HL-60/S4 treated with retinoic acid at 250 ng/mL for 4 days and 3 days (cell line): ENCODE data around the gene LIX1L.

Experiments
- in situ Hi-C: fragments of 300-500 bp; cut with MboI; formaldehyde crosslinking; loops from 2 replicates; pipeline ENCODE4 v1.7.0; 2022; ENCODE audit warnings: low sequenced_read_pairs

LIX1L gene

DNA sequence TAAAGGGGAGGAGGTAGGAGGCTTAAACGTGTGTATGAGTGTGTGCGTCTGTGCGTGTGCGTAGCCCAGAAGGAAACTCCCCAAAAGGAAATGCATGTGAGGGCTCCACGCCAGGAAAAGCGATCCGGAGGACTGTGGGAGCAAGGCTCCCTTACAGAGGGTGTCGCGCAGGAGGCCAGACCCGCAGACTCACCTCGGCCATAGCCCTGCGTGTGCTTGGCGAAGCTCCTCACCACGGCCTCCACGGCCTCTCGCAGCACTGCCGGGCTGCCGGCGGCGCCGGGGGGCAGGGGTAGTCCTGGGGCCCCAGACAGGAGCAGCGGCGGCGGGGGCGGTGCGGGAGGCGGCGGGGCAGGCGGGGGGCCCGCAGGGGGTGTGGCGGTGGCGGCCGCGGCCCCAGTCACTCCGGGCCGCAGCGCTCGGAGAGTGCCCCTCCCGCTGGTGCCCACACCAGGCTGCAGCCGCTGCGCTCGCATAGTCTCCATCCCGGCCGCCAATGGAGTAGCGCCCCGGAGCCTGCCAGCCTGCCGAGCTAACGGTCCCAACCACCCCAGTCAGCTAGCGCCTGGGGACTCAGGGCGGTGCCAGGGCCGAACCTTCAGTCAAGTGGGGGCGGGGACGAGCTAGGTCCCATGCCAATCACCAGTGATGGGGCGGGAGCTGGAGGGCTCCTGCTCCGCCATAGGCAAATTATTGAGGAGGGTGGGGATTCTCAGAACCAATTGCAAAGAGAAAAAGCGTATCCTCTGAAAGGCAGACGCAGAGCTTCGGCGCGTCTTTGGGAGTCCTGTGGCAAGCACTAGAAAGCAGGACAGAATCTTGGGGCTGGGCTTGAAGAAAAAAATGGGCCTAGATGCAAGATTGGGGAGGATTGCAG, at the start of gene LIX1L:
Gene LIX1L, minus strand, starts transcription at position 575 of the 877 bp plus-strand sequence. Its CDS starts 90 bp downstream, at position 485.
- in situ Hi-C loops: no loop called here

DNA sequence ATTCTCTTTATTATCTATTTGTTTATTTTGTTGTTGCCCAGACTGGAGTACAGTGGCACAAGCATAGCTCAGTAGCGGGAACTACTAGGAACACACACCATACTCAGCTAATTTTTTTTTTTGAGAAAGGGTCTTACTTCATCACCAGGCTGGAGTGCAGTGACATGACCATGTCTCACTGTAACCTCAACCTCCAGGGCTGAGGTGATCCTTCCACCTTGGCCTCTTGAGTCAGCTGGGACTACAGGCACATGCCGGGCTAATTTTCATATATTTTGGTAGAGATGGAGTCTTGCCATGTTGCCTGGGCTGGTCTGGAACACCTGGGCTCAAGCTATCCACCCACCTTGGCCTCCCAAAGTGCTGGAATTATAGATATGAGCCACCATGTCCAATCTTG, 43.9 kb upstream of the LIX1L start:
- in situ Hi-C loops: no loop called here

DNA sequence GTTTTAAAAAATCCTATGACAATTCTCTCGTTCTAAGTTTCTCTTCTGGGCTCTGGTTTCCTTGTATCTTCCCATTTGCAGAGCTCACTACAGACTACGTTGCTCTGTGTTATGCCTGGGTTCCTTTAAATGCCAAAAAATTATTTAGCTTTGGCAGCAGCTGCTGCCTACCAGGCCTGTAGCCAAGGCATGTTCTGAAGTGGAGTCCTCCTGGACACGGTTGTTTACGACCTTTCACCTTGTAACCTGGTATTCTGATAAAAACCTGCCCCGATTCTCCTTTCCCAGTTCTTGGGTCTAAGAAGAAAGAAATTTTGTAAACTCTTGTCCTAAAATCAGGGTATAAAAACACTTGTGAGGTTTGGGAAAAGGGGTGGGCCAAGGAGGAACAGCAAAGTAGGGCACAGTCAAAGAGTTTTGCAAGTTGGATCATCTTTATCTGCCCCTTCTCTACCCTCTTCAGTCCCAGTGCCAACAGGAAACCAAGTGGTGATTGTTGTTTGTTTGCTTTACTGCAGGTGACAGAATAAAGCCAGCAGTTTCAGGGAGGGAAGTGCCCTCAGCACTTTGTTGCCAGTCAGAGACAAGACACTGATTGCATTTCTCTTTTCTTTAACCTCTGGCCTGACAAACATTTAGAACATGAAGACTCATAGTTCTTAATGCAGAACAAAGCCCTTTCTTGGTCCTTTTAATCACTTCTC, 41.7 kb upstream of the LIX1L start:
- in situ Hi-C loops: no loop called here

DNA sequence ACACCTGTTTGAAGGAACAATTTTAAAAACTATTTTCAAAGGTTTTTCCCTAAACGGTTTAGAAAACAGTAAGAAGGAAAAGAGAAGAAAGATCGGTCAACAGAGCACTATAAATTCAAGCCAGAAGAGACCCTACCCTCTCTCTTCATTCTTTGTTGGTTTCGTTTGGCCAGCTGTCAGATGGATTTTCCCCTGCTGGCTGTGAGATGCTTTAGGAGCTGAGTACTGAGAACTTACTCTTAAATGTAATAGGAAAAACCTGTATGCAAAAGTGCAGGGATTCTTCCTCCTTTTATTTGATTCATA, 39.9 kb upstream of the LIX1L start:
- in situ Hi-C loops: no loop called here

GRCh38 chr1:145997016-145997717, 39.4 kb upstream of the LIX1L start:
- in situ Hi-C loops: no loop called here

DNA sequence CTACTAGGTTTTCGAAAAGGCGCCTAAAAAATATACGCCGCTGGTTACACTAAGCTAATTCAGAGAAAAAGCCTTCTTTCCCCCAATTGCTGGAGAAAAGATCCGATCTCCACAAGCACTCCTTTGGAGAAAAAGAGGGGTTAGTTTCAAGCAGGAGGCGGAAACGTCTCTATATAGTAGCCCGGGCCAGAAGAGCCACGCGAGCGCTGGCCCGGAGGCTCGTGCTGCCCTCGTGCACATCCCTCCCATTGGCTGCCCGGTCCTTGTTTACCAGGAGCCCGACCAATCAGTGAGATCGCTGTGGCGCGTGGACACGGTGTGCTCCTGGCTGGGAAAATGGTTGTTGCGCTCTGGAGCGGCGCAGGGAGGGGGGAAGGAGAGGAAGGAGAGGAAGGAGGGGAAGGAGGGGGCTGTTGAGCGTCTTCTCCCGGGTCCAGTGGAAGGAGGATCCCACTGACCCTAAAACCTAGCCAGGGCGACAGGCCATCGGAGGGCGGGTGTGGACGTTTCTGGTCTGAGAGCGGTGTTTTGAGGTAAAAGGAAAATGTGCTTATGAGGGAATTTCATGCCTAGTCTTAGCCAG, 38.7 kb upstream of the LIX1L start, which contains the start of gene TXNIP:
Gene TXNIP, minus strand, starts transcription at position 147 of the 583 bp plus-strand sequence. CDS start 313 bp downstream, outside the sequence.
- in situ Hi-C loops: no loop called here

DNA sequence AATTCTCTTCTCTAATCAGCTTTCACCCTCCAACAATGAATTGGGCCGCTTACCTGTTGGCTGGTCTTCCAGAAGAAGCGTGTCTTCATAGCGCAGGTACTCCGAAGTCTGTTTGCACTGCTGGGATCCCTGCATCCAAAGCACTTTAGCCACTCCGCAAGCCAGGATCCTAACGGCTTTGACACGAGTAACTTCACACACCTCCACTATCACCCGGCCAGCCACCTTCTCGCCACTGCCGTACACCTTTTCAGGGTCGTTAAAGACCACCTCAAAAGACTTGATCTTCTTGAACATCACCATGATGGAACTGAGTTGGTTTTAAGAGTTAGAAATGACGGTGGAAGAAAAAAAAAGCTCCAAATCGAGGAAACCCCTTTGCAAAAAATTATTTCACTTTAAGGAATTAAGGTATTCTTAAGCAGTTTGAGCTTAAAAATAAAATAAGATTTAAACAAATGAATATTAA, 38.2 kb upstream of the LIX1L start:
- in situ Hi-C loops: no loop called here

DNA sequence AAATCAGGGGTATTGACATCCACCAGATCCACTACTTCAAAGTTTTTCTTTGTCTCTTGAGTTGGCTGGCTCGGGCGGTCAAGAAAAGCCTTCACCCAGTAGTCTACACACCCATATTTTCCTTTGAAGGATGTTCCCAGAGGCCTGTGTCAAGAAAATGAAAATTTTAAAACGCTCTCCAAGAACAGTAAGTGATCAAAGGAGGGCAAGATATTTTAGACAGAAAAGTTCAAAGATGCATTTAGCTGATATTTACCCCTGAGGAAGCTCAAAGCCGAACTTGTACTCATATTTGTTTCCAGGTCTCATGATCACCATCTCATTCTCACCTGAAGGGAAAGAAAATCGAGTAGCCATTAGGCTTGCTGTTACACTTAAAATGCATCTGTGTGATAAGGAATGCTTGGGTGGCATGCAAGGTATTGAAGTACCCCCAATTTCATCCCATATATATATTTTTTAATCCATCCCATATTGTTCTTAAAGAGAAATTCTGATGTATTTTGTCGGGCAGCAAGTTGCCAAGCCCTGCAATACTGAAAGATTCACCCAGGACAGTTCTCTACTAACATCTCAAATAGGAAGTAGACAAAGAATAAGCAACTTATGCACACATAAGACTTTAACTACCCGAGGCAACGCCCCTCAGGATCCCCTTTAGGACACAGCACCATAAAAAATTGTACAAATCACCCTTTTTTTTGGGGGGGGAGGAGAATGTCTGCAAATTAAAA, 37.5 kb upstream of the LIX1L start:
- in situ Hi-C loops: no loop called here

DNA sequence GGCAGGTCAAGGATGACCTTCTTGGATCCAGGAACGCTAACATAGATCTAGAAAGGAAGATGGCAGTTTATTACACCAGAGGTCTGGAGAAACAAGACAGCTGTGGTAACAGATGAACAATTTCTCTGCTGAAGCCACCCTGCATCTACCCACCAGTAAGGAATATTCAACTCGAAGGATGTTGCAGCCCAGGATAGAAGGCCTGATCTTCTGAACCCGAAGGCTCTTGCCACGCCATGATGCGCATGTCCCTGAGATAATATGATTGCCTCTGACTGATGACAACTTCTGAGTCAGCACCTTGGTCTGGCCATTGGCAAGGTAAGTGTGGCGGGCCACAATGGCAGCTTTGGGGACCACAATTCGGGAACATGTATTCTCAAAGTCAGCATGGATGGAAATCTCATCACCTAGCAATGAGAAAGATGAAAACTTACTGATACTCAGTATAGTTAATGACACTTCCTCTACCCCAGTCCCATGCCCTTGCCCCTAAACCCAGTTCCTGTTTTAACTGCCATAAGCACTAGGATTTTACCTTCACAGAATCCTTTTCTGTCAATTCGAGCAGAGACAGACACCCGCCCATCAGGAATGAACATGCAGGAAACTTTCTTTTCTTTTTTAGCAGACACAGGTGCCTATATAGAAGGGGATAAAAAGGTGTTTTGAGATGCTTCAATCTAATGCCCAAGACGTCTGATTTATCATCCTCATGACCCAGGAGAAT, 36.7 kb upstream of the LIX1L start:
- in situ Hi-C loops: no loop called here

DNA sequence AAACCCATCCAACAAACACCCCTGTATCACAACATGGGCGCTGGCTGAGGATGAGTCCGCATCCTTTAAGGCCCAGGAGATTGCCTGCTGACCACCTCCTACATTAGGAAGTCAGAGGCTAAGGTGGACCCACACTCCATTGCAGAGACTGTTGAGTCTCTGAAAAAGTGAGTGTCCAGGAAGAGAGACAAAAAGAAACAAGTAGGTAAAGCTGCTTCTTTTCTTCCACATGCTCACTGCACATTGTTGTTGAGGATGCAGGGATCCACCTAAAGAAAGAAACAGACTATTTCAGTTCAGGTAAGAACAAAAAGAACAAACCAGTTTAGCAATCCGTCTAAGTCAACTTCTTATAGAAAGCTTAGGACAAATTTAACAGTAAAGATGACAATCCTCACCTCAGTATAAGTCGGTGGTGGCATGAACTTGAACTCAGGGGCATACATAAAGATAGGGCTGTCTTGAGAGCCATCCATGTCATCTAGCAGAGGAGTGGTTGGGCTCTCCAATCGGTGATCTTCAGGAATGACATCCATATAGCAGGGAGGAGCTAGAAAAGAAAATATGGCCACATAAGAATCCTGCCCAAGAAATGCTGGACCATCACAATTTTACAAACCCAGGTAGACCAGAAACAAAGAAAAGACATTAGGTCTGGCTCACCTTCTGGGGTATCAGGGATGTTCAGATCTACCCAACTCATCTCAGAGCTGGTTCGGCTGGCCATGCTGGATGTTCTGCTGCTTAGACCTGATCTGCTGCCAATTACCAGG, 36.0 kb upstream of the LIX1L start:
- in situ Hi-C loops: no loop called here

GRCh38 chr1:145992958-145993617, 35.3 kb upstream of the LIX1L start:
- in situ Hi-C loops: no loop called here

GRCh38 chr1:145992502-145992936, 34.7 kb upstream of the LIX1L start:
- in situ Hi-C loops: no loop called here

DNA sequence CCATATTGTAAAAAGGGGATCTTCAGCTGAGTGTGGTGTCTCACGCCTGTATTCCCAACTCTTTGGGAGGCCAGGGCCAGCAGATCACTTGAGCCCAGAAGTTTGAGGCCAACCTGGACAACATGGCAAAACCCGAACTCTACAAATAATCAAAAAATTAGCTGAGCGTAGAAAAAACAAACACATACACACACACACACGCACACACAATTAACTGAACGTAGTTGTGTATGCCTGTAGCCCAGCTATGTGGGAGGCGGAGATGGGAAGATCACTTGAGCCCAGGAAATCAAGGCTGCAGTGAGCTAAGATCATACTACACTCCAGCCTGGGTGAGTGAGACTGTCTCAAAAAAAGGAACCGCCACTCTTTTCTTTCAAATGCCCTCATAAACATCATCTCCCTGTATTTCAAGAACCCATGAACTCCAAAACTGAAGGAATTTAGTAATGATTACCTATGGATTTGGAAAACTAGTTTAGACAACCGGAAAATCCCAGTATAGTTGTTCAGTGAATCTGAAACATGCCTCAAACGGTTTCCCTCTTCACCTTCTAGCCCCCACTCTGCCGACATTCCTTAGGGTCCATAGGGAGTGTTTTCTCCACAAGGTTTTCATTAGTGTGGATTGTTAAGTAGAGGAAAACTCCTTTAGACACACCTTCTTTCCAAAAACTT, 34.1 kb upstream of the LIX1L start:
- in situ Hi-C loops: no loop called here

GRCh38 chr1:145990249-145990855, 32.5 kb upstream of the LIX1L start:
- in situ Hi-C loops: no loop called here

DNA sequence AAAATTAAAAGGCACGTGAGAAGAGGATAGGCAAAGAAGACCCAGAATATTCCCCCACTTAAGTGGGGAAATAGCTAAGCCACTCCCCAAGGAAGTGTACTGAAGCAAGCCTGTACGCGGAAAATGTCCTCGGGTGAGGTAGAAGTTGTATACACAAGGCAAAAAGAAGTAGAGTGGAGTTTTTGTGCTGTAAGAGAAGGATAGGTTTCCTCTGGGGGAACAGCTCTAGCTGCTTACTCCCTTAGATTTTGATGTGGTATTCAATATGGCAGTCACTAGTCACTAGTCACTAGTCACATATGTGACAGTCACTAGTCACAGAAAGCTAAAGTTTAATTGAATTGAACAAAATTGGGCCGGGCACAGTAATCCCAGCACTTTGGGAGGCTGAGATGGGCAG, 31.0 kb upstream of the LIX1L start:
- in situ Hi-C loops: no loop called here

GRCh38 chr1:145987926-145988325, 30.1 kb upstream of the LIX1L start:
- in situ Hi-C loops: no loop called here

DNA sequence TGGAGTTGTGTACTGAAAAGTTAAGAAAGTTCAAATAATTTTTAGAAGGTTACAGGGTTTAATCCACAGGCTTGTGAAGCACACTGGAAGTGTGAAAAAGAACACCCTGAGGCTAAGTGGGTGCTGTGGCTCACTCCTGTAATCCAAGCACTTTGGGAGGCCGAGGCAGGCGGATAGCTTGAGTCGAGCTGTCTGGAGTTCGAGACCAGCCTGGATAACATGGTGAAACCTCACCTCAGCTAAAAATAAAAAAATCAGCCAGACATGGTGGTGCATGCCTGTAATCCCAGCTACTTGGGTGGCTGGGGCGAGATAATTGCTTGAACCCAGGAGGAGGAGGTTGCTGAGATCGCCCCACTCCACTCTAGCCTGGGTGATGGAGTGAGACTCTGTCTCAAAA, 28.7 kb upstream of the LIX1L start:
- in situ Hi-C loops: no loop called here
